Sciatic nerve (tissue), 2 donors: ENCODE measurements around the gene LONP2. TPM values are rescaled to one million over a fixed set of nuclear protein-coding genes. Genes with fewer than 3 reads are reported as not detected.
"Not testable (repeated sequence)": the region's sequence is repeated elsewhere in the genome, so short reads cannot be mapped to it uniquely, and the experiment has no call there.

Experiments
- ATAC-seq: fragments of 200-7000 bp; cut with Tn5 transposase; one replicate; pipeline ENCODE4 v1.9.1; 2020; ENCODE audit warnings: mild to moderate bottlenecking, moderate library complexity
- DNase-seq: peaks from one replicate; pipeline ENCODE4 v3.0.0-alpha.2; 2020; ENCODE audit warnings: low spot score
- intact Hi-C: fragments of 100-400 bp; cut with DNase I; formaldehyde crosslinking; loops from one replicate; pipeline ENCODE4 v1.14.2; 2022
- total RNA-seq: library from RNA; stranded (reverse); fragmentation: NEBNext Ultra II Directional; extraction: Animal tissue kit (Norgen Biotek cat#: 25700); gene quantifications from one replicate; pipeline ENCODE4 v1.2.1, GENCODE V29; 2021
- donor health status: DM: no; HTN: no; CAD: no.
- donor health status: DM: no; HTN: no; CAD: no.

The LONP2 gene
- total RNA-seq, 1 donor from 2014 or later: 75.9 TPM

DNA sequence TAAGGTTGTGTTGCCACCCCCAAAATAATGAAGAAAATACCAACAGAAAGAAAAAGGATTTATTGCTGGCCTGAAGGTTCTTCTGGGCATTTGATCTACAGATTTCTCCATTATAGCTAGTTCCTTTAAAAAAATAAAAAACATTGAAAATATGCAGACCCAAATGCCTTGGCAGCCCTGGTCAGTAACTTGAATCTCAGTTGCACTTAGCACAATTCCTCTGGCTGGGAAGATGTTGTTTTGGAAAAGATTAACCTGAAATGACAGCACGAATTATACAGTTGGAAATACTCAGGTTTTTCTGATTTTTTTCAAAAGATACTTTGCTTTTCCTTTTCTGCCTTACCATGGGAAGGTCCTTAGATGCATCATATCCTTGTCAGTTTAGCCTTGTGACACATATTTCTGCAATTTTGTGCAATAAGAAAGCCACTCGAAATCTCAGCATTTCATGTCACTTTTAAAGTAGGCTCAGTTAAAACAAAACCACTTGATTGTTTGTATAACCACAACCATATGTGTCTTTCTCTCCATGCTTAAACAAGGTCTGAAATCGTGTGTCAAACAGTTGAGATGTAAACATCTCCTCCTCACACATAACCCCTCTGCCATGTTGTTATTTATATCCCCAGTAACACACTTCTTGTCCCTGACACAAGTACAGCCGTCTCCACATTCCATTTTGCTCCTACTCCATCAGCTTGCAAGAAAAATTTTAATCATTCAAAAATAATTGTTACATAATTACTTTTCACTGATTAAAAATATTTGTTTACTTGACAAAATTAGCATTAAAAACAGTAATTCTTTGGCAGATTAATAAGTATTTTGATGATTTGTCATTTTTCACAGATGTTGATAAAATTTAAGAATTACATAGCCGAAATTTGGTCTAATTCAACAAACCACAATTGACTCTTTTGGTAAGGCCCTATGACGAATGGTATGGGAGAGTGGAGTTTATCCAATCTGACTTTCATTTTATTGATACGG, 80.0 kb downstream of the LONP2 start:
- no peak for DNase-seq
- no peak for ATAC-seq
- intact Hi-C loops: no loop called here

DNA sequence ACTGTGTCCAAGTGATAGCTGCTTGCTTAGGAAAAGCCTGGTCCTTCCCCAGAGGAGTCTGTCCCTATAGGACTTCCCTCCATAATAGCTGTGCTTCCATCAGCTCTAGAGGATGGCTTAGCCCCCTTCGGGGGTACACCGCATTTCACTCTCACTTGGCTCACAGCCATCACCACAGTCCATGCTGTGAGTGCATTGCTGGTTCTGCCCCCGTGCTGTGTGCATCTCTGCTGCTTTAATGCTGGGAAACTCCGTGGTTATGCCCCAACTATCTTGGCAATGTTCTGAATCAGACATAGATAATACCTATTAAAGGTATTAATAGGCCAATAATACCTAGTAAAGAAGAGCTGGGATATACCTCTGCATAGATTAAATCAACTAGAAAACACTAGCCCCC, 82.8 kb downstream of the LONP2 start:
- DNase-seq (no peak), ATAC-seq (no peak)
- intact Hi-C loops: no loop called here

DNA sequence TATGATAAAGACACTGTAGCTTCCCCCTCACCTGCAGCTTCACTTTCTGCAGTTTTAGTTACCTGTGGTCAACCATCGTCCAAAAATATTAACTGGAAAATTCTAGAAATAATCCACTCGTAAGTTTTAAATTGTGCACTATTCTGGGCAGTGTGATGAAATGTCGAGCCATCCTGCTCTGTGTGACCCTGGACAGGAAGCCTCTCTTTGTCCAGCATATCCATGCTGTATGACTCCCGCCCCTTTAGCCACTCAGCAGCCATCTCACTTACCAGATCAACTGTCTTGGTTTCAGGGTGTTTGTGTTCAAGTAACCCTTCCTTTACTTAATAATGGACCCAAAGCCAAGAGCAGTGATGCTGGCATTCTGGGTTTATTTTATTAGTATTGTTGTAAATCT, 85.0 kb downstream of the LONP2 start:
- DNase-seq (no peak), ATAC-seq (no peak)
- intact Hi-C loops: no loop called here

DNA sequence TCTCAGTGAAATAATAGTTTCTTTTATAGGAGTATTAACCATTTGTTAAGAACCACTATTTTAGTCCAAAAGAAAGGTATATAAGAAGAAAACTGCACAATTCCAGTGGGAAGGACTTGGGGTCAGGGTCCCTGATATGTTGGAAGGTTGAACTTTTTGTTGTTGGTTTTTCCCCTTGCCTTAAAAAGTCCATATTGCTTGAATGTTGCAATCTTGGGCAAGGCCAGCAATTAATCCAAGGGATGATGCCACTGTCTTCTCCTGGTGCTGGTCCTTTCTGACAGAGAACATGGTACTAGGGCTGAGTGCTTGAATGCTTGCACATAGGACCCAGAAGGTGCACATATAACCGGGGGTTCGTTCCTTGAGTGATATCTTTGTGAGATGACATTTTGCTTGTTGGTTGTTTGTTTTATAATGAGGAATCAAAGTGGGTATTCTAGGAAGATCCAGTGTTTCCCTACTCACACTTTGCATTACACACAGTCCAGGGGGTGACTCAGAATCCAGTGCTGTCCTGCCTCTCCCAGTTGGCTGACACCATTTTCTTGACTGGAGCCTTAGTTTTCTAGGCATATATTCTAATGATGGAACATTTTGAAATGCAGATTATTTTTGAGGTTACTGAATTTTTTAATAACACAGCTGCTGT, 86.2 kb downstream of the LONP2 start:
- peak; percentile 56 for ATAC-seq
- no peak for DNase-seq
- intact Hi-C loops: no loop called here

DNA sequence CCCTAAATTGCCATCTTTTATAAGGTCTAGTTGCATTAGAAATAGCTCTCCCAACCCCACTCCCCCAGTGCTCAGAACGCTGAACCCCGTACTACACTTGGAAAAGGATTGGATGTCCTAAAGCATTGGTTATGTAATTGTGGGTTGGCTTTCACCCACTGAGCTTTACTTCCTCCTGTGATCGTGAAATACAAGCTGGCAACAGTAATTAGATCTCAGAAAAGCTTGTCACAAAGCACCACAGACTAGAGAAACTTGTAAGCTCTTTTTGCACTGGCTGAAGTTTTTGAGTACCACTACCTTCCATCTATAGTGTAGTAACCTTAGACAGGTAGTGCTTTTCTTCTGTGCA, 86.7 kb downstream of the LONP2 start:
- DNase-seq: no peak
- peak; percentile 74 for ATAC-seq
- intact Hi-C loops: no loop called here

DNA sequence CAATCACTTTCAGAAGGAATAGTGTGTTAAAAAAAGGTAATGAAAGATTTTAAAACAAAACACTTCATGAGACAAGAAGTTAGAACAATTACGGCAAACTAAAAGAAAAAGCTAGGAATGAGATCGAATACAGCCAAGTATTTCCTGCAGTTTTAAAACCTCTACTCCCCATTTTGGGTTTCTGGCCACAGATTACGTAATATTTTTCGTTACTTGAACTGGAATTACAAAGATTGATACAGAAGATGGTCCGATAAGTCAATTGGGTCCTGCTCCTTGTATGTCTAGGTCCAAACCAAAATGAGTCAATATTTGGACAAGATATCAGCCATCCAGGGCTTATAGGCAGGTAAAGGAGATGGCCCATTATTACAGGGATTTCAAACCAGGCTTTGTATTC, 88.9 kb downstream of the LONP2 start:
- intact Hi-C loops: no loop called here
- ATAC-seq (no peak), DNase-seq (no peak)

DNA sequence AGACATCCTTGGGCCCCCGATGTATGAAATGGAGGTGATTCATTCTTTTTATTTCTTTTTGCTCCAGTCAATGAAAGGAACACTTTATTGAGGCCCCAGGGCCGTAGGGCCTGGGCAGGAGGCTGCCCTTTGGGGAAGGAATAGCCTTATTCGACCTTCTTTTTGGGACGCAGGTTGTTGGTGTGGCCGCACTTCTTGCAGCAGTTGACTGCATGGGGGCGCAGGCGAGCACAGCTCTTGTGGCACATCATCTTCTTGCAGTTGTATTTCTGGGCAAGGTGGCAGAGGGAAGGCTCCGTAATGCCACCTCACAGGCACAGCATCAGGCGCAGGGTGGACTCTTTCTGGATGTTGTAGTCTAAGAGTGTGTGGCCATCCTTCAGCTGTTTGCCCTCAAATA, 90.2 kb downstream of the LONP2 start:
- no peak for DNase-seq
- intact Hi-C loops: no loop called here
- no peak for ATAC-seq

DNA sequence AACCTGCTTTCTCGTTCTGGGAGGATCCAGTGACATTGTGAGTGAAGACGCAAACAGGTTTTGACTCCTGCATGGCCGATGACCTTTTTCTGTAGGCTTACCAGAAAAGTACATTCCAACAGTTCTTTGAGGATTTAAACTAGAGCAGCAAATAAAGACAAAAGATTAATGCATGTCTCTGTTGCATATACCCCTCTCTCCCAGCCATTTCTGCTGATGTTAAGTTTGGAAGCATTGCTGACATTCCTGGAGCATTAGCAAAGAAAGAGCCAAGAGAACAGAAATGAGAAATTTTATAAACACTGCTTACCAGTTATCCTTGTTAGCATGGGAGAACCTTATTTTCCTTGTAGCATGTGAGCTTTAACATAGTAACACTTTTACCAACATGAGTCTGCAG, 91.9 kb downstream of the LONP2 start:
- intact Hi-C loops: no loop called here
- ATAC-seq (no peak), DNase-seq (no peak)

DNA sequence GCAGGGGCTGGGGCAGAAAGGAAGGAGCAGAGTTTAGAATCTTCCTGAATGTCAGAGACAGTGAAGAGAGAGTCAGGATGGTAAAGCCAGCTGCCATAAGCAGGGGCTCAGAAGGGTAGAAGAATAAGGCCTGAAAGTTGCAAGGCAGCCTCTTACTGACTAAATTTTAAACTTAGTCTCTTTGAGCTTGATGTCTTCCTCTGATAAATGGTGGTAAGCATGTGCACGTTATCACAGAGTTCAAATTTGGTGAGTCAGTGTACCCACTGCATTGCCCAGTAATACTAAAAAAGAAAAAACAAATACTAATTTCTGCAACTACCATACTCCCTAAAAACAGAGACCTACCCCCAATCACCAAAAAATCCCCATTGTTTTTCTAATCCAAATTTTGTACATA, 96.0 kb downstream of the LONP2 start:
- DNase-seq (no peak), ATAC-seq (no peak)
- intact Hi-C loops: no loop called here

DNA sequence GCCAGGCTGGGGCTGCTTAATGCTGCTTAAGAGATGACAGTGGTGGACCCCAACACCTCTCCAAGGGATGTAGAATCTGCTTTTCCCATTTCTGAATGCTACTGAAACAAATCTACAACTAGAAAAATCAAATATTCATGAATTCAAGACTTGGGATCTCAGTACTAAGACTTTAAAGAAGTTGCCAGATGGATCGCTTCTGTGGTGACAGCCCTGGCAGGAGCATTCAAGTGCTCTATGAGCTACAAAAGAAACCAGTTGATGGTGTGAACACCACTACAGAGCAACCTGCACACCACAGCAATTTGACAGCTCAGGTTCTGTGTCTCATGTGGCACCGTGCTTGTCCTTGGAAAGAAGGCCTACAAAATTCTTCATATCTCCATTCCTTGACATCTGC, 98.5 kb downstream of the LONP2 start:
- intact Hi-C loops: no loop called here
- no peak for DNase-seq
- ATAC-seq: no peak

DNA sequence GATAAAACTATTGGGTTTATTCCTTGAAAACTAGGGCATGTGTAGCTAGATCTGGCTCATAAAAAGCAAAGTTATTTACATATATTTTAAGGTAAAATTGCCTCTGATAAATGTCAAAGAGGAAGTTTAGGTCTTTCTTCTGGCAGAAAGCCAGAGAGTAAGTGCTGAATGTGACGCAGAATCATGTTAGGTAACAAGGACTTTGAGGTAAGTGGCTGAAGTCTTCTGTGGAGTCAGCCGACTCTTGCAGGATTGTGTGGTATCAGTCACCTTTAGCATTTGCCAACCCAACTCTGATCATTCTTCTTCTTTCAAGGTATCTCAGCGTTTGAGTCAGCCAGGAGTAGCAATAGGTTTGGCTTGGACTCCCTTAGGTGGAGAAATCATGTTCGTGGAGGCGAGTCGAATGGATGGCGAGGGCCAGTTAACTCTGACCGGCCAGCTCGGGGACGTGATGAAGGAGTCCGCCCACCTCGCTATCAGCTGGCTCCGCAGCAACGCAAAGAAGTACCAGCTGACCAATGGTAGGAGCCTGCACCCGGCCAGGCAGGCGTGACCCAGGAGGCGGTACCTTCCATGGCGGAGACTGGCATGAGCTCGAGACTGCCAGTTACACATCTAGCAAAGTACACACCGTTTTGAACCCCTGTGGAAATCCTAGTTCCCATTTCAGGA, 103.2 kb downstream of the LONP2 start:
- ATAC-seq: no peak
- intact Hi-C loops: no loop called here

DNA sequence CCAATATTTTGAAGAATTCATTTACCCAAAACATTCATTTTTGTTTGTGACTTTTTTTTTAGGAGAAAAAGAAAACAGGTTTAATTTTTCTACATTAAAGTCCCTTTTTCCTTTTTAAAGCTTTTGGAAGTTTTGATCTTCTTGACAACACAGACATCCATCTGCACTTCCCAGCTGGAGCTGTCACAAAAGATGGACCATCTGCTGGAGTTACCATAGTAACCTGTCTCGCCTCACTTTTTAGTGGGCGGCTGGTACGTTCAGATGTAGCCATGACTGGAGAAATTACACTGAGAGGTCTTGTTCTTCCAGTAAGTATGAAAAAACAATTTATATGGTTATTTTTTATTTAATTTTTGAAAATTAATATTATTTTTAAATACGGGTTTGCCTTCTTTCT, 103.9 kb downstream of the LONP2 start:
- intact Hi-C loops: no loop called here
- DNase-seq (no peak), ATAC-seq (no peak)

More for the DNA sequence above, 103.2 kb downstream of the LONP2 start:
- no peak for DNase-seq

DNA sequence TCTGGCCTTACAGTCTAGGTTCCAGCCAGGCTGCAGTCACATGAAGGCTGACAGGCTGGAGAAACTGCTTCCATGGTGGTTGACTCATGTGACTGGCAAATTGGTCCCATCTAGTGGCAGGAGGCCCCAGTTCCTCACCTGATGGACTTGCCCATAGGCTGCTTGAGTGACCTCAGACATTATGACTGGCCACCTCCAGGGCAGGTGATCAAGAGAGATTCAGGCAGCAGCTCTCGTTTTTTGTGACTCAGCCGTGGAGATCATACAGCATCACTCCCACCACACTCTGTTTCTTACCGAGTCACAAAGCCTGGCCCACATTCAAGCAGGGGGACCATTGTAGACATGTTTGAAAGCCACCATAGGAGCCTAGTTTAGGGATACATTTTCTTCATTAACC, 106.6 kb downstream of the LONP2 start:
- intact Hi-C loops: no loop called here
- no peak for ATAC-seq
- no peak for DNase-seq

DNA sequence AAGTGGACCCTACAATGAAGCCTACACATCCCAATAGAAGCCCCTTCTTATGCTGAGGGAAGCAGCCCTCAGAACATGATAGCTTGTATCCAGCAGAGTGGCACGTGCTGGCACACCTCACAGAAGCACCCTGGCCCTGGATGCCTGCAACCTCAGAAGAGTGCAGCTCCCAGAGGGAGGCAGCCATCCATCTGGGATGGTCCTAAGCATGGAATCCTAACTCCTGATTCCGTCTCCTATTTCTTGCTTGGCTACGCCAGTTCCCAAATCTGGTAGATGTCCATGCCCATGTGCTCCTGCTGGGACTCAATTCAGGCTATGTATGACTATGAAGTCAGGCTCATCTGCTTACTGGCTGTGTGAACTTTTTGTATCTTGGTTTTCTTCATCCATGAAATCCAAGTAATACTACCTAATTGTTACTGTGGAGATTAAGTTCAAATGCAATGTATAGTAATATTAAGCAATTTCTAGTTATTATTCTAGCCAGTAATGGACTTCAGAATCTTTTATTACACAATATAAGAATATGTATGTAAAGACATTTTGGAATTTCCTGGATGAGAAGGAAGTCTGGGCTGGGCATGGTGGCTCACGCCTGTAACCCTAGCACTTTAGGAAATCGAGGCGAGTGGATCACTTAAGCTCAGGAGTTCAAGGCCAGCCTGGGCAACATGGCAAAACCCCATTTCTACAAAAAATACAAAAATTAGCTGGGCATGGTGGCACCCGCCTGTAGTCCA, 108.7 kb downstream of the LONP2 start:
- DNase-seq (no peak), ATAC-seq (no peak)
- intact Hi-C loops: no loop called here

DNA sequence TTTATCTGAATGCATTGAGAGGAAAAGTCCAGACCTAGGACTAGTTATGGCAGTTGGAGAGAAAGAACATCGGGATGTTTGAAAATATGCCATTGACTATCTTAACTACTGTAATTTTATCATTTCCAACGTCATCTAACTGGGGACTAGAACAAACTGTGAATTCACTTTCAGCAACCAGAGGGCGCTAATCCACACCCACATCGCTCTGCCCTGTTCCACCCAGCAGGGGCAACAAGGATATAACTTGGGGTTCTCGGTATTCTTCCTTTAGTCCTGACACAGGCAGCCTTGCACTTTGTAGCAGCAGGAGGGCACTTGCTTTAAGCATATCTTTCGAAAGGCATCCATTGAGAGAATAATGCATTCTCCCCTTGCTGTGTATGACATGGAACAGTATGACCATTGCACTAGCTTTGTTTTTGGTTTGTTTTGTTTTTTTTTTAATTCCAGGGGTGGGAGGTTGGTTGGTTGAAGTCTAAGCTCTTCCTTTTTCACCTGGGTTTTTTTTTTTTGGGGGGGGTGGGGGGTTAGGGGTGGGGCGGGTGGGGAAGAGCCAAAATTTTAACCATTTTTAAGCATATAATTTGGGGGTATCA, 109.6 kb downstream of the LONP2 start:
- intact Hi-C loops: no loop called here

DNA sequence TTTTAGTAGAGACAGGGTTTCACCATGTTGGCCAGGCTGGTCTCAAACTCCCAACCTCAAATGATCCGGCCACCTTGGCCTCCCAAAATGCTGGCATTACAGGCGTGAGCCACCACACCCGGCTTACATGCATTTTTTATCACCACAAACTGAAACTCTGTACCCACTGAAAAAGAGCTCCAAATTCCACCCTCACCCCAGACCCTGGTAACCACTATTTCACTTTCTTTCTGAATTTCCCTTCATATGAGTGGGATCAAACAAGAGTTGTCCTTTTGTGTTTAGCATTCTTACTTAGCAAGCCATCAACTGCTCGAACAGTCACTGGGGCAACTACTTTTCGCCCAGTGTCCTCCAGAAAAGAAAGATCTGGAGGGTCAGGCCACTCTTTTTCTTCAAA, 110.3 kb downstream of the LONP2 start:
- ATAC-seq, intact Hi-C loops, DNase-seq: not testable (repeated sequence)

More for the DNA sequence above, 109.6 kb downstream of the LONP2 start:
- DNase-seq: no peak
- peak; percentile 91 for ATAC-seq

DNA sequence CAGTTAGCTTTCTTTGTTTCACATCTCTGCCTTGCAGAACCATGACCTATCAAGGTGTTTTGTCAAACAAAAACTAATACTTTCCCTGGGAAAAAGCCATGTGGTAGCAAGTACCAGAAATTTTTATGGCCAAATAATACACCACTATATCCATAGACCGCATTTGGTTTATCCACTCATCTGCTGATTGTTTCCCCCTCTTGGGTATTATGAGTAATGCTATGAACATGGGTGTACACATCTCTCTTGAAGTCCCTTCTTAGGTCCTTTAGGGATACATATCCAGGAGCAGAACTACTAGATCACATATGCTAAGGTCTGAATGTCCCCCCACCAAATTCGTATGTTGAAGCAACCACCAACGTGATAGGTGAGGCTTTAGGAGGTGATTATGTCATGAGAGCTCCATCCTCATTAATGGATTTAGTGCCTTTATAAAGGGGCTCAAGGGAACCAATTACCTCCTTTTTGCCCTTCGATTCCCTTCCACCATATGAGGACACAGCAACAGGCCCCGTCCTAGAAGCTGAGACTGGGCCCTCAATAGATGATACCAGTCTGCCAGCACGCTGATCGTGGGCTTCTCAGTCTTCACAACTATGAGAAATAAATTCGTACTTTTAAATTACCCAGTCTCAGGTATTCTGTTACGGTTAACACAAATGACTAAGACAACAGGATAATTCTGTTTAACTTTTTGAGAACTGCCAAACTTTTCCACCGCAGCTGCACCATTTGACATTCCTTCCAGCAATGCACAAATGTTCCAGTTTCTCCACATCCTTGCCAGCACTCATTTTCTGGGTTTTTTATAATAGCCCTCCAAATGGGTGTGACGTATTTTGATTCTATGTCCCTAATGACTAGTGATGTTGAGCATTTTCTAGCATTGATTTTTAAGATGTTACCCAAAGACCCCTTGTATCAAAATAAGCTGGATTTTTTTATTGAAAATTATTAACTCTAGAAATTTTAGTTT, 111.1 kb downstream of the LONP2 start:
- no peak for DNase-seq
- intact Hi-C loops: no loop called here
- no peak for ATAC-seq
